Activated CD4-positive, alpha-beta memory T cell treated with anti-CD3 and anti-CD28 coated beads for 36 hours (primary cell): ENCODE data around the gene PREX1. TPM values are rescaled to one million over a fixed set of nuclear protein-coding genes. Genes with fewer than 3 reads are reported as not detected.

Experiments used
- CTCF ChIA-PET: fragments of 350-600 bp; sonication (Branson Sonifier 250); formaldehyde crosslinking; loops from one replicate; lab custom pipeline; 2021; ENCODE audit warnings: antibody characterized with exemption, inconsistent platforms; lab: Charles Lee
- POLR2A ChIA-PET: fragments of 350-600 bp; sonication (Branson Sonifier 250); formaldehyde crosslinking; loops from one replicate; lab custom pipeline; 2021; ENCODE audit warnings: antibody characterized with exemption; lab: Charles Lee
- DNase-seq: peaks from one replicate; pipeline ENCODE4 v3.0.0-alpha.2; 2020
- H3K27ac Mint-ChIP-seq: one replicate; pipeline ENCODE4 v1.8.0; 2021; ENCODE audit warnings: mixed read lengths
- H3K27me3 Mint-ChIP-seq: one replicate; pipeline ENCODE4 v1.8.0; 2021; ENCODE audit warnings: mixed read lengths
- H3K36me3 Mint-ChIP-seq: one replicate; pipeline ENCODE4 v1.8.0; 2021; ENCODE audit warnings: mixed read lengths
- H3K4me1 Mint-ChIP-seq: one replicate; pipeline ENCODE4 v1.8.0; 2021; ENCODE audit warnings: low read depth, mixed read lengths
- H3K4me3 Mint-ChIP-seq: one replicate; pipeline ENCODE4 v1.8.0; 2021; ENCODE audit warnings: mild to moderate bottlenecking, mixed read lengths
- H3K9me3 Mint-ChIP-seq: one replicate; pipeline ENCODE4 v1.8.0; 2021; ENCODE audit warnings: mixed read lengths
- intact Hi-C: fragments of 100-400 bp; cut with micrococcal nuclease; formaldehyde crosslinking; loops from one replicate; pipeline ENCODE4 v1.15.1; 2023
- total RNA-seq, 2 experiments: library from RNA; stranded (reverse); gene quantifications; one replicate each; pipeline ENCODE4 v1.2.3, GENCODE V29; 2021

PREX1 gene
- total RNA-seq, 2 experiments from 2014 or later = 91.5 to 92.8 TPM

DNA sequence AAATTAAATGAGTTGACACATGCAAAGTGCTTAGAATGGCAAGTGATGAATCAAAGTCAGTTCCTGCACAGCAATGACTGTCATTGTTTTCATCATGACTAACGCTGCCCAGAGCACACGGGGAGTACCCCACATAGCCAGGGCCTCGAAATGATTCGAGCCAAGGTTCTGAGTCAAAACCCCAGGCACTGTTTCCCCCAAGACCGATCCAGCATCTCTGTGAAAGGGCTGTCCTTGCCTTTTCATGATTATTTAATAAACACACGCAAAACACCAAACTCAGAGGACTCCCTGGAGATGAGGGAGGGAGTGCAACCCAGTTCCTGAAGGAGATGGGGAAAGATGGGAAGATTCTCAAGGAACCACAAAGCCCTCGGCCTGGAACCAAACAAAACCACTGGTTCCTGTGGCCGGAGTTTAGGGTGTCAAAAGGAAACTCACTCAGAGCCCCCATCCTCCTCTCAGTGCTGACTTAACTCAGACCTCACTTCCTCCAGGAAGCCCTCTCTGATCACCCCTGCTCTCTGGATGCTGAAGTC lies 3.8 kb downstream of the PREX1 start:
- Mint-ChIP-seq H3K36me3 (peaks cover 26% of the 10 kb centered on the region), H3K27ac (peak overlapping the region; percentile 98), H3K9me3 (no peaks in the 10 kb centered on the region), H3K4me1 (peaks cover 70% of the 10 kb centered on the region), H3K4me3 (peak overlapping the region; percentile 87), H3K27me3 (no peaks in the 10 kb centered on the region)
- DNase-seq = peak; percentile 88
- intact Hi-C loops = loop anchor here (1.0 to 5.0 kb wide), 9 partner anchors 23 to 1337 kb away; no protein-coding TSS in a partner anchor
- POLR2A ChIA-PET = interaction anchor here (1.4 to 3.1 kb wide), 3 partner anchors 35 to 85 kb away, joined by 3 to 13 read pairs (median 6); no protein-coding TSS in a partner anchor
- CTCF ChIA-PET = no interaction called here

DNA sequence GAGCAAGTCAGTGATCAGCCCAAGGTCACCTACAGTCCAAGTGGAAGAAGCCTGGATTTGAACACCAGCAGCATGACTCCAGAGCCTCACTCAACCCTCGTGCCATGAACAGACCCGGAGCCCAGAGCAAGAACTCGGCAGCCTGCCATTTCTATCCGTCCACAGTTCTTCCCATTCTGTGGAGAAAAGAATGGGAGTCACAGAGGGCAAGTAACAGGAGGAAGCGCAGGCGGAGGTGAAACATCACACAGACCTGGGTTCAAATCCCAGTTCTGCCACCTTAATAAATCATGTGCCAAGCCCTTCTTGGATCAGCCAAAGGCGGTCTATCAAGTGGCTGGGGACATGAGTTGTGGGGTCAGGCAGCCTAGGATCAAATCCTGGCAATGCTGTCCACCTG lies 4.3 kb downstream of the PREX1 start:
- DNase-seq = no peak
- H3K4me3 Mint-ChIP-seq = peak overlapping the region; percentile 87
- no peaks in the 10 kb centered on the region for H3K9me3 Mint-ChIP-seq
- peaks cover 71% of the 10 kb centered on the region for H3K4me1 Mint-ChIP-seq
- CTCF ChIA-PET = no interaction called here
- intact Hi-C loops = loop anchor here (5.0 kb wide), 2 partner anchors 84 to 1336 kb away; no protein-coding TSS in a partner anchor
- no peaks in the 10 kb centered on the region for H3K27me3 Mint-ChIP-seq
- POLR2A ChIA-PET = interaction anchor here (0.6 to 3.1 kb wide), 7 partner anchors 27 to 85 kb away, joined by 3 to 13 read pairs (median 4); no protein-coding TSS in a partner anchor
- peak overlapping the region; percentile 98 for H3K27ac Mint-ChIP-seq
- H3K36me3 Mint-ChIP-seq = peaks cover 30% of the 10 kb centered on the region

DNA sequence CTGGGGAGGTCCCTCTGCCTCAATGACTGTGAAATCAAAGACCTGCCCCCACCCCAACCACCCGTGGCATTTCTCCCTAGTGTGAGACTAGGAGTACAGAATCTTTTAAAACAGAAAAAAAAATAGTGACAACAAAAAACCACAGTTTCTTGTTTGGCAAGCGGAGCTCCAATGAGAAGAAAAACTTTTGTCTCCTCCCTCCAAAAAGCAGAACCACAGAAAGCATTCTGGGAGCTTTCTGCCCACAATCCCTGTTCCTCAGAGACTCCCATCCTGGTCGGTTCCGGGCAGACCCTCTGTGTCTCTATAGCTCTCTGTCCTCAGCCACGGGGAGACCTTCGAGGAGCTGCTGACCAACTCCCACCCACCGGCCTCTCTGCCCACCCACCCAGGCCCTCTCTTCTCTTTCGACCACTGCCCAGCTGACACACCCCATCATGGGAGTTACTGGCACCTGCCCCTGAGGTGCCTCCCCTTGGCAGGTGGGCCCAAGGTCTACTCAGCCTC lies 4.9 kb downstream of the PREX1 start:
- H3K4me3 Mint-ChIP-seq = peak overlapping the region; percentile 87
- intact Hi-C loops = loop anchor here (5.0 kb wide), 2 partner anchors 84 to 1336 kb away; no protein-coding TSS in a partner anchor
- peaks cover 76% of the 10 kb centered on the region for H3K4me1 Mint-ChIP-seq
- no peaks in the 10 kb centered on the region for H3K27me3 Mint-ChIP-seq
- peak overlapping the region; percentile 98 for H3K27ac Mint-ChIP-seq
- POLR2A ChIA-PET = interaction anchor here (0.6 to 3.1 kb wide), 7 partner anchors 28 to 86 kb away, joined by 3 to 13 read pairs (median 4); no protein-coding TSS in a partner anchor
- CTCF ChIA-PET = no interaction called here
- no peaks in the 10 kb centered on the region for H3K9me3 Mint-ChIP-seq
- peak; percentile 60 for DNase-seq
- H3K36me3 Mint-ChIP-seq = peaks cover 35% of the 10 kb centered on the region

DNA sequence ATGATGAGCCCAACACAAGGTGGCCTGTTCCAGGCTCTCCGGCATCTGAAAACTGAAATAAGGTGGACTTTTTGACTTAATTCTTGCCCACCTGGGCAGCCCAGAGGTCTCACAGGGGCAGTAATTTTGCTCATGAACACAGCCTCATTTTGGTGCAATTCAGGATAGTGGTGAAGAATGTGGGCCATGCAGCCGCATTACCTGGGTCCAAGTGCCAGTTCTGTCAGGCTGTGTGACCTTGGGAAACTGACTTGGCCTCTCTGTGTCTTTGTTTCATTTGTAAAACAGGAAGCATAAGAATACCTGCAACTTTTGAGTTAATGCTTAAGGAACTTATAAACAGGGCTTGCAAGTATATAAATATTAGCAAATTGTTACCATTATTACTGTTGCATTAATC lies 5.6 kb downstream of the PREX1 start:
- no peak for DNase-seq
- no peaks in the 10 kb centered on the region for H3K9me3 Mint-ChIP-seq
- H3K4me3 Mint-ChIP-seq = peak overlapping the region; percentile 42
- intact Hi-C loops = loop anchor here (5.0 kb wide), 2 partner anchors 85 to 1335 kb away; no protein-coding TSS in a partner anchor
- POLR2A ChIA-PET = interaction anchor here (1.4 to 3.1 kb wide), 2 partner anchors 33 to 83 kb away, joined by 6 to 13 read pairs; no protein-coding TSS in a partner anchor
- CTCF ChIA-PET = no interaction called here
- peaks cover 83% of the 10 kb centered on the region for H3K4me1 Mint-ChIP-seq
- H3K27me3 Mint-ChIP-seq = no peaks in the 10 kb centered on the region
- peak overlapping the region; percentile 98 for H3K27ac Mint-ChIP-seq
- peaks cover 38% of the 10 kb centered on the region for H3K36me3 Mint-ChIP-seq

DNA sequence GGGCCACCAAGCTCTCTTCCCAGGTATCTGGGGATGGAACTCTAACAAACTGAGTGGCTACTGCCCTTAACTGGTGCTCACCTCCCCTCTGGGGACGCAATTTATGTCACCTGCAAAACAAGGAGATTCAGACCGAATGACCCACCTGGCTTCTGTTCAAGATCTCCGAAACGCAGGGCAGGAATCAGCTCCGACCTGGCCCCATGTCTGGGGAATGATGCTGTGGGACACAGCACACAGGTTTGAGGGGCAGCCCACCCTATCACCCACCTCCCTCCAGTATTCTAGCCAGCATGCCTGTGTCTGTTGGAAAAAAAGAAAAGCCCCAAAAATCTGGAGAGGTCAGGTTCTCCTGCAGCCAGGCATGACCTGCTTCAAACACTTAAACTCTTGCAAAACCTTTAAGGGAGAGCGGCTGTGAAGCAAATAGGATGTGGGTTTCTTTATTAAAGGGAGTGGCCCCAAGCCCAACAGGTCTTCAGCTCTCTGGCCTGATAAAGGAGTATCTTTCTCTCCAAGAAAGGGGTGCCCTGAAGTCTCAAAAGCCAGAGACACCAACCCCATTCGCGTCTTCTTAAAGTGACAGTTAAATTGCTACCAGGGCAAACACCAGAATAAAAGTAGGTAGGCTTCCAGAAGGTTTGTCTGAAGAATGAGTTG lies 6.4 kb downstream of the PREX1 start:
- ChIA-PET CTCF (no interaction called here), POLR2A (interaction anchor here (3.1 kb wide), 1 partner anchor 82 kb away, joined by 13 read pairs; no protein-coding TSS in a partner anchor)
- Mint-ChIP-seq H3K27me3 (no peaks in the 10 kb centered on the region), H3K9me3 (no peaks in the 10 kb centered on the region), H3K4me1 (peaks cover 91% of the 10 kb centered on the region), H3K27ac (peak overlapping the region; percentile 98), H3K4me3 (peak overlapping the region; percentile 16), H3K36me3 (peaks cover 32% of the 10 kb centered on the region)
- intact Hi-C loops = loop anchor here (5.0 kb wide), 2 partner anchors 86 to 1334 kb away; no protein-coding TSS in a partner anchor
- no peak for DNase-seq

DNA sequence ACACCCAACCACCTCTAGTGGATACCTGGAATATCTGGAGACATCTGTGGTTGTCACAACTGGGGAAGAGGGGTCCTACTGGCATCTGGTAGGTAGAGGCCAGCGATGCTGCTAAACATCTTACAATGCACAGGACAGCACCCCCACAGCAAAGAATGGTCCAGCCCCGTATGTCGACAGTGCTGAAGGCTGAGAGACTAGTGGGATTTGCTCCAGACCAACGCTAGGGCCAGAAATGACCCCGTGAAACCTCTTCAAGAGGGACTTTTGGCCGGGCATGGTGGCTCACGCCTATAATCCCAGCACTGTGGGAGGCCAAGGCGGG lies 7.2 kb downstream of the PREX1 start:
- Mint-ChIP-seq H3K9me3 (no peaks in the 10 kb centered on the region), H3K36me3 (peaks cover 25% of the 10 kb centered on the region), H3K4me3 (peak overlapping the region; percentile 55), H3K27me3 (no peaks in the 10 kb centered on the region), H3K27ac (peak overlapping the region; percentile 98), H3K4me1 (peaks cover 99% of the 10 kb centered on the region)
- CTCF ChIA-PET = no interaction called here
- DNase-seq = no peak
- POLR2A ChIA-PET = interaction anchor here (0.6 to 1.7 kb wide), 3 partner anchors 25 to 37 kb away, joined by 3 to 5 read pairs (median 3); no protein-coding TSS in a partner anchor
- intact Hi-C loops = loop anchor here (5.0 kb wide), 2 partner anchors 87 to 1333 kb away; no protein-coding TSS in a partner anchor

DNA sequence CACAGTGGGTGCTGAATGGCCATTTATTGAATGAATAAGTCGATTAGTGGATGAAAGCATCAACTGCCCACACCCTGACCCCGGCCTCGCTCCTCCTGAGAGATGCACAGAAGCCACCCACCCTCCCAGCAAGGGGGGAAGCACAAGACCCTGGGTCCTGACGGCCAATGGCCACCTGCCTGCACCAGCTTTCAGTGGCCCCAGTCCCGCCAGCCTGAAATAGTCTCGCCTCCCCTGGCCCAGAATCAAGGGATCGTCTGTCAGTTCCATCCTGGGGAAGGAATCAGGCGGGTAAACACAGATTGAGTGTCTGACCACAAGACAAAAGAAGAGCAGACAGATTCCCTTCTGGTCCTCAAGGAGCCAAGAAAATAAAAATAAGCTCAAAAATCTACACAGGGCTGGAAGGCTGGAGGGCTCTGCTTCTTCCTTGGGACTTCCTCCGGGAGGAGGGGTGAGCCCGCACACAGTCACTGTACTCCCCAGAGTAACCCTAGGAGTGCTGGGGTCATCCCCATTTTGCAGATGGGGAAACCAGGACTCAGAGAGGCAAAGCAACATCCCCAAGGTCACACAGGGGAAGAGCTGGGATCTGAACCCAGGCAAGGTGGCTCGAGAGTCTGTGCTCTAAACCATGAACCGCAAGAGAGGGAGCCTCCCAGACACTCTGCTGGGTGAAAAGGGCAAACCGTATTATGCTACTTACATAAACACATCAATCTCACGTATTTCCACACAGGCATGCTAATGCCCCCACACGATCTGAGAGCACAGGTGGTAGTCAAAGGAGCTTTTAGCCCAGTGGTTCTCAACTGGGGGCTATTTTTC lies 7.8 kb downstream of the PREX1 start:
- POLR2A ChIA-PET = interaction anchor here (0.6 to 1.7 kb wide), 3 partner anchors 26 to 36 kb away, joined by 3 to 5 read pairs (median 3); no protein-coding TSS in a partner anchor
- Mint-ChIP-seq H3K9me3 (no peaks in the 10 kb centered on the region), H3K27me3 (no peaks in the 10 kb centered on the region), H3K27ac (peak overlapping the region; percentile 98), H3K36me3 (peaks cover 25% of the 10 kb centered on the region), H3K4me1 (peaks cover 99% of the 10 kb centered on the region), H3K4me3 (peak overlapping the region; percentile 55)
- CTCF ChIA-PET = interaction anchor here (0.6 kb wide), 1 partner anchor 113 kb away, joined by 3 read pairs; no protein-coding TSS in a partner anchor
- DNase-seq = no peak
- intact Hi-C loops = loop anchor here (5.0 kb wide), 3 partner anchors 87 to 1333 kb away; no protein-coding TSS in a partner anchor

GRCh38 chr20:48819089-48819488 lies 8.7 kb downstream of the PREX1 start:
- H3K4me1 Mint-ChIP-seq = peaks cover 94% of the 10 kb centered on the region
- ChIA-PET POLR2A (interaction anchor here (1.0 to 3.0 kb wide), 5 partner anchors 8 to 102 kb away, joined by 4 to 15 read pairs (median 6); partner anchors contain the start of gene PREX1), CTCF (interaction anchor here (0.6 to 0.9 kb wide), 2 partner anchors 112 to 161 kb away, joined by 3 read pairs; no protein-coding TSS in a partner anchor)
- no peaks in the 10 kb centered on the region for H3K27me3 Mint-ChIP-seq
- H3K9me3 Mint-ChIP-seq = no peaks in the 10 kb centered on the region
- intact Hi-C loops = loop anchor here (5.0 kb wide), 1 partner anchor 162 kb away; no protein-coding TSS in a partner anchor
- H3K27ac Mint-ChIP-seq = peak overlapping the region; percentile 98
- DNase-seq = no peak
- H3K4me3 Mint-ChIP-seq = peak overlapping the region; percentile 51
- peaks cover 27% of the 10 kb centered on the region for H3K36me3 Mint-ChIP-seq

DNA sequence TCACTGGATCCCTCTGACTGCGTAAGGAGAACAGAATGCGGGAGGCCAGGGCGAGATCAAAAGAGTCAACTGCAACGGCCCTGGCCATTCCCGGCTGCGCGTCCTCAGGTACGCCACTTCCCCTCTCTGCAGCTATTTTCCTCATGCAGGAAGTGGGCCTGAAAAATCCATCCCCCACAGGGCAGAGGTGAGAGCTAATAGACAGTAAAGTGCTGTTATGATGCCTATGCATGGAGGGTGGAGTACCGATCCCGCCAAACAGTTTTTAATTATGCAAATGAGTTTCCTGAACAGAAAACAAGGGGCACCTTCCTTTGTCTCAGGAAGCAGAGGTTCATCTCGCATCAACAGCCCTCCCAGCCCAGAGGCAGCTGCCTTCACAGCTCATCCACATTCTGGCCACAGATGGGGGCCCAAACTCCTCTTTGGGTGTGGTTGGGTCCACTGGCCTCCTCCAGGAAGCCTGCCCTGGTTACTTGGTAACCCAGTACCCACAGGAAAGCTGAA lies 9.3 kb downstream of the PREX1 start:
- Mint-ChIP-seq H3K27ac (peak overlapping the region; percentile 98), H3K4me3 (peak overlapping the region; percentile 51), H3K36me3 (peaks cover 27% of the 10 kb centered on the region), H3K9me3 (no peaks in the 10 kb centered on the region), H3K4me1 (peaks cover 89% of the 10 kb centered on the region), H3K27me3 (no peaks in the 10 kb centered on the region)
- DNase-seq = peak; percentile 70
- intact Hi-C loops = loop anchor here (1.0 to 5.0 kb wide), 2 partner anchors 34 to 161 kb away; no protein-coding TSS in a partner anchor
- ChIA-PET CTCF (interaction anchor here (0.8 to 1.0 kb wide), 4 partner anchors 8 to 161 kb away, joined by 3 to 4 read pairs (median 4); no protein-coding TSS in a partner anchor), POLR2A (interaction anchor here (0.5 to 3.0 kb wide), 6 partner anchors 8 to 129 kb away, joined by 3 to 15 read pairs (median 5); partner anchors contain the start of gene PREX1)

GRCh38 chr20:48818031-48818370 lies 9.8 kb downstream of the PREX1 start:
- ChIA-PET CTCF (interaction anchor here (0.8 to 1.0 kb wide), 3 partner anchors 9 to 25 kb away, joined by 3 to 4 read pairs (median 4); no protein-coding TSS in a partner anchor), POLR2A (interaction anchor here (0.5 to 3.0 kb wide), 7 partner anchors 9 to 130 kb away, joined by 3 to 15 read pairs (median 5); partner anchors contain the start of gene PREX1)

More at GRCh38 chr20:48818031-48818370, 9.8 kb downstream of the PREX1 start:
- intact Hi-C loops = loop anchor here (1.0 to 5.0 kb wide), 2 partner anchors 34 to 161 kb away; no protein-coding TSS in a partner anchor
- Mint-ChIP-seq H3K9me3 (no peaks in the 10 kb centered on the region), H3K27ac (peak overlapping the region; percentile 98), H3K4me1 (peaks cover 84% of the 10 kb centered on the region), H3K27me3 (no peaks in the 10 kb centered on the region), H3K4me3 (peak overlapping the region; percentile 51), H3K36me3 (peaks cover 27% of the 10 kb centered on the region)
- no peak for DNase-seq
